Endodermal cell (in vitro differentiated cells): ENCODE measurements around the gene SMYD3. TPM values are rescaled to one million over a fixed set of nuclear protein-coding genes. Genes with fewer than 3 reads are reported as not detected.

Source experiments
- DNase-seq: peaks from one replicate; pipeline ENCODE4 v3.0.0-alpha.2; 2017
- H3K27ac ChIP-seq: 2 replicates; pipeline ENCODE4 v1.5.1; 2013; ENCODE audit warnings: mild to moderate bottlenecking, low read depth, low read length, moderate library complexity
- H3K27me3 ChIP-seq: 2 replicates; pipeline ENCODE4 v1.6.1; 2013; ENCODE audit warnings: mild to moderate bottlenecking, low read length, moderate library complexity; ENCODE audit not compliant: insufficient read depth, control insufficient read depth, poor library complexity, severe bottlenecking
- H3K36me3 ChIP-seq: 2 replicates; pipeline ENCODE4 v1.7.0; 2013; ENCODE audit warnings: mild to moderate bottlenecking, low read length, moderate library complexity; ENCODE audit not compliant: control insufficient read depth, insufficient read depth
- H3K4me1 ChIP-seq: one replicate; pipeline ENCODE4 v1.7.0; 2013; ENCODE audit warnings: low read length; ENCODE audit not compliant: control insufficient read depth, insufficient read depth
- H3K4me3 ChIP-seq: 2 replicates; pipeline ENCODE4 v1.5.1; 2013; ENCODE audit warnings: mild to moderate bottlenecking, low read length, moderate library complexity
- H3K9ac ChIP-seq: 2 replicates; pipeline ENCODE4 v1.6.1; 2013; ENCODE audit warnings: mild to moderate bottlenecking, low read length, moderate library complexity; ENCODE audit not compliant: poor library complexity, severe bottlenecking; ENCODE audit errors: extremely low read depth
- H3K9me3 ChIP-seq: 2 replicates; pipeline ENCODE4 v1.6.1; 2013; ENCODE audit warnings: mild to moderate bottlenecking, low read length, moderate library complexity; ENCODE audit not compliant: control insufficient read depth
- H3K27ac Mint-ChIP-seq: 2 replicates; pipeline ENCODE4 v1.8.0; 2020; ENCODE audit warnings: mixed read lengths
- H3K27me3 Mint-ChIP-seq: 2 replicates; pipeline ENCODE4 v1.8.0; 2021; ENCODE audit warnings: mild to moderate bottlenecking, mixed read lengths; ENCODE audit not compliant: insufficient read depth
- H3K36me3 Mint-ChIP-seq: 2 replicates; pipeline ENCODE4 v1.8.0; 2020; ENCODE audit warnings: low read depth, mixed read lengths
- H3K4me1 Mint-ChIP-seq: 2 replicates; pipeline ENCODE4 v1.8.0; 2020; ENCODE audit warnings: mixed read lengths
- H3K4me3 Mint-ChIP-seq: 2 replicates; pipeline ENCODE4 v1.8.0; 2020; ENCODE audit warnings: mild to moderate bottlenecking, moderate library complexity, mixed read lengths
- H3K9me3 Mint-ChIP-seq: 2 replicates; pipeline ENCODE4 v1.8.0; 2020; ENCODE audit warnings: mild to moderate bottlenecking, mixed read lengths
- CTCF ChIP-seq: fragments of 200-600 bp; sonication (generic); conservative IDR thresholded peaks from 2 replicates; pipeline ENCODE4 v1.5.0; 2021; ENCODE audit warnings: antibody characterized with exemption, mild to moderate bottlenecking
- WGBS, 2 experiments: methylation state at CpG; one replicate each; pipeline versions ENCODE4 v1.1.5 to v1.1.7; 2013; ENCODE audit warnings: missing lambda C conversion rate in 2 of 2, mixed read lengths in 1 of 2; ENCODE audit not compliant: insufficient coverage in 1 of 2, insufficient read length in 1 of 2; 5-methylcytosine and 5-hydroxymethylcytosine counted together
- total RNA-seq, 2 donors: library from RNA; stranded (reverse); fragmentation: NEBNext Ultra II Directional in 1 of 2; extraction: Animal tissue kit (Norgen Biotek cat#: 25700) in 1 of 2; gene quantifications; 2 replicates in 1 of 2; 3 replicates in 1 of 2; pipeline ENCODE4 v1.2.1, GENCODE V29; 2021

SMYD3 gene
- total RNA-seq, 2 donors from 2014 or later: 32.3 to 45.8 TPM

GRCh38 chr1:245702346-245702745 is 804.7 kb downstream of the SMYD3 start:
- Mint-ChIP-seq H3K4me1 (peaks cover 3% of the 10 kb centered on the region), H3K36me3 (peaks cover 37% of the 10 kb centered on the region), H3K27me3 (peaks cover 1% of the 10 kb centered on the region), H3K27ac (no peak overlapping the region), H3K4me3 (no peak overlapping the region), H3K9me3 (no peaks in the 10 kb centered on the region)
- Histone ChIP-seq H3K4me3 (no peak overlapping the region), H3K36me3 (no peaks in the 10 kb centered on the region), H3K9me3 (no peaks in the 10 kb centered on the region), H3K27ac (no peak overlapping the region), H3K27me3 (no peaks in the 10 kb centered on the region), H3K4me1 (no peaks in the 10 kb centered on the region), H3K9ac (no peak overlapping the region)
- no peak for DNase-seq
- no peak for TF ChIP-seq CTCF
- WGBS, 2 experiments: 95 to 98% methylated on average over 11 to 13 of the region's 13 CpGs

- no peaks in the 10 kb centered on the region for H3K9me3 Mint-ChIP-seq
Measured at GRCh38 chr1:245701631-245702030, 805.4 kb downstream of the SMYD3 start.

GRCh38 chr1:245700631-245701030 is 806.4 kb downstream of the SMYD3 start:
- no peak overlapping the region for H3K9ac ChIP-seq
- no peak for TF ChIP-seq CTCF
- H3K27me3 ChIP-seq: no peaks in the 10 kb centered on the region
- no peak overlapping the region for H3K27ac Mint-ChIP-seq
- 95 to 100% methylated on average over 13 of the region's 13 CpGs for WGBS, 2 experiments
- H3K36me3 Mint-ChIP-seq: peaks cover 42% of the 10 kb centered on the region
- no peaks in the 10 kb centered on the region for H3K9me3 ChIP-seq
- no peak for DNase-seq
- H3K9me3 Mint-ChIP-seq: no peaks in the 10 kb centered on the region
- no peaks in the 10 kb centered on the region for H3K4me1 Mint-ChIP-seq
- H3K4me3 Mint-ChIP-seq: no peak overlapping the region
- peaks cover 1% of the 10 kb centered on the region for H3K27me3 Mint-ChIP-seq
- H3K4me1 ChIP-seq: no peaks in the 10 kb centered on the region
- no peak overlapping the region for H3K4me3 ChIP-seq
- no peaks in the 10 kb centered on the region for H3K36me3 ChIP-seq
- no peak overlapping the region for H3K27ac ChIP-seq

More at GRCh38 chr1:245701631-245702030, 805.4 kb downstream of the SMYD3 start:
- no peak for DNase-seq
- no peaks in the 10 kb centered on the region for H3K36me3 ChIP-seq
- 89 to 92% methylated on average over 7 of the region's 7 CpGs for WGBS, 2 experiments
- no peaks in the 10 kb centered on the region for H3K9me3 ChIP-seq
- no peaks in the 10 kb centered on the region for H3K27me3 ChIP-seq
- no peaks in the 10 kb centered on the region for H3K4me1 Mint-ChIP-seq
- no peak overlapping the region for H3K4me3 Mint-ChIP-seq
- H3K27ac Mint-ChIP-seq: no peak overlapping the region
- no peak for TF ChIP-seq CTCF
- no peaks in the 10 kb centered on the region for H3K4me1 ChIP-seq
- H3K4me3 ChIP-seq: no peak overlapping the region
- H3K27ac ChIP-seq: no peak overlapping the region
- peaks cover 1% of the 10 kb centered on the region for H3K27me3 Mint-ChIP-seq
- H3K36me3 Mint-ChIP-seq: peaks cover 38% of the 10 kb centered on the region
- no peak overlapping the region for H3K9ac ChIP-seq

Other genes starting within 250 kb of the SMYD3 start
- gene TFB2M, start 59.0 kb upstream of the SMYD3 start, total RNA-seq: 10 to 100 TPM; 13.2 to 13.7 TPM
- gene CNST, start 59.2 kb upstream of the SMYD3 start, total RNA-seq: 10 to 100 TPM; 14.7 to 20.3 TPM
- gene SCCPDH, start 217.1 kb upstream of the SMYD3 start, total RNA-seq: 10 to 100 TPM; 25.1 to 28.9 TPM